Measurements from ENCODE around the gene NME7.

GRCh38 chr1:169110689-169111447 lies 256.7 kb downstream of the NME7 start:
- no peak for TF ChIP-seq CTCF (conservative IDR thresholded peaks at IDR 0.05; ENCODE audit: low read depth in 2 of 2)
- TF ChIP-seq ZNF114 (CRISPR knock-in tag; IDR thresholded peaks at IDR 0.05), result no peak
- no peak for TF ChIP-seq EZH2 (IDR thresholded peaks at IDR 0.05; ENCODE audit: low read depth, unreplicated experiment)
- TF ChIP-seq POLR2AphosphoS5 (IDR thresholded peaks at IDR 0.05; ENCODE audit: low read depth), result no peak
- TF ChIP-seq EZH2phosphoT487 (IDR thresholded peaks at IDR 0.05; ENCODE audit: unreplicated experiment), result no peak
- no peak for TF ChIP-seq REST (IDR thresholded peaks at IDR 0.05; ENCODE audit: unreplicated experiment)
- TF ChIP-seq ETS1 (IDR thresholded peaks at IDR 0.05), result no peak
